Measurements from ENCODE around the gene PTPRM.

Gene PTPRM

GRCh38 chr18:8231316-8231715 is 664.2 kb downstream of the PTPRM start:
- no peaks in the 10 kb centered on the region for H3F3A ChIP-seq (ENCODE audit: low read depth)
- H3K79me2 ChIP-seq (ENCODE audit: insufficient read depth, low read length) = no peaks in the 10 kb centered on the region
- no peak overlapping the region for H3K4me3 ChIP-seq (ENCODE audit: low read length, poor library complexity, severe bottlenecking)
- H3K36me3 ChIP-seq (ENCODE audit: insufficient read depth, low read length) = no peaks in the 10 kb centered on the region
- H3K4me2 ChIP-seq (ENCODE audit: low read depth, low read length, poor library complexity, severe bottlenecking) = no peak overlapping the region
- no peaks in the 10 kb centered on the region for H3K27me3 ChIP-seq (ENCODE audit: insufficient read depth, low read length, poor library complexity, severe bottlenecking)
- TF ChIP-seq EZH2phosphoT487 (IDR thresholded peaks at IDR 0.05; ENCODE audit: borderline replicate concordance) = no peak
- TF ChIP-seq, protein P1, sequence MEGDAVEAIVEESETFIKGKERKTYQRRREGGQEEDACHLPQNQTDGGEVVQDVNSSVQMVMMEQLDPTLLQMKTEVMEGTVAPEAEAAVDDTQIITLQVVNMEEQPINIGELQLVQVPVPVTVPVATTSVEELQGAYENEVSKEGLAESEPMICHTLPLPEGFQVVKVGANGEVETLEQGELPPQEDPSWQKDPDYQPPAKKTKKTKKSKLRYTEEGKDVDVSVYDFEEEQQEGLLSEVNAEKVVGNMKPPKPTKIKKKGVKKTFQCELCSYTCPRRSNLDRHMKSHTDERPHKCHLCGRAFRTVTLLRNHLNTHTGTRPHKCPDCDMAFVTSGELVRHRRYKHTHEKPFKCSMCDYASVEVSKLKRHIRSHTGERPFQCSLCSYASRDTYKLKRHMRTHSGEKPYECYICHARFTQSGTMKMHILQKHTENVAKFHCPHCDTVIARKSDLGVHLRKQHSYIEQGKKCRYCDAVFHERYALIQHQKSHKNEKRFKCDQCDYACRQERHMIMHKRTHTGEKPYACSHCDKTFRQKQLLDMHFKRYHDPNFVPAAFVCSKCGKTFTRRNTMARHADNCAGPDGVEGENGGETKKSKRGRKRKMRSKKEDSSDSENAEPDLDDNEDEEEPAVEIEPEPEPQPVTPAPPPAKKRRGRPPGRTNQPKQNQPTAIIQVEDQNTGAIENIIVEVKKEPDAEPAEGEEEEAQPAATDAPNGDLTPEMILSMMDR (conservative IDR thresholded peaks at IDR 0.05; ENCODE audit: low read length) = no peak
- H3K9ac ChIP-seq (ENCODE audit: low read depth, low read length, poor library complexity, severe bottlenecking) = no peak overlapping the region
- H4K20me1 ChIP-seq (ENCODE audit: insufficient read depth, low read length, poor library complexity, severe bottlenecking) = no peaks in the 10 kb centered on the region
- H2AFZ ChIP-seq (ENCODE audit: low read length) = no peak overlapping the region
- H3K4me1 ChIP-seq (ENCODE audit: insufficient read depth, low read length, poor library complexity, severe bottlenecking) = no peaks in the 10 kb centered on the region
- H3K9me3 ChIP-seq (ENCODE audit: insufficient read depth, low read depth, low read length) = no peaks in the 10 kb centered on the region
- H3K9me2 ChIP-seq (replicated peaks; ENCODE audit: low read depth, low read length) = no peaks in the 10 kb centered on the region

DNA sequence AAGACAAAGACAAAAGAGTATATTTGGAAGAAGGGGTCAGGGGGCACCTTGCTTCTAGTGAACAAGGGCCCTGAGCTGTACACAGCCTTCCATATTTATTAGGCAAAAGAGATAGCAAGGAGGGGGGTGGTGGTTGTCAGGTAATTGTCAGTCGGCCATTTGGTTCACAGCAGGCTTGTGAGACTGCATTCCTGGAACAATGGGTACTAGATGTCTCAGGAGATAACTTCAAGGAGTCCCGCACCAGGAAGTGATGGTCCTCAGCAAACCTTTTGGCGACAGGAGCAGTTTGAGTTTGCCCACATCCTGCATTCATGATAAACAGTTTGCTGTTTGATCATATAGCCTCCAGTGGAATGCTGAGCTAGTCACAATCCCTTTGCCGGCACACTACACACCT is 665.7 kb downstream of the PTPRM start:
- H2AFZ ChIP-seq (ENCODE audit: low read length) = no peak overlapping the region
- H3K4me2 ChIP-seq (ENCODE audit: low read depth, low read length, poor library complexity, severe bottlenecking) = no peak overlapping the region
- H3K27me3 ChIP-seq (ENCODE audit: insufficient read depth, low read length, poor library complexity, severe bottlenecking) = no peaks in the 10 kb centered on the region
- H3K9me2 ChIP-seq (replicated peaks; ENCODE audit: low read depth, low read length) = no peaks in the 10 kb centered on the region
- TF ChIP-seq, protein P1 (conservative IDR thresholded peaks at IDR 0.05; ENCODE audit: low read length) = no peak
- TF ChIP-seq EZH2phosphoT487 (IDR thresholded peaks at IDR 0.05; ENCODE audit: borderline replicate concordance) = no peak
- no peaks in the 10 kb centered on the region for H3K9me3 ChIP-seq (ENCODE audit: insufficient read depth, low read depth, low read length)
- H4K20me1 ChIP-seq (ENCODE audit: insufficient read depth, low read length, poor library complexity, severe bottlenecking) = no peaks in the 10 kb centered on the region
- no peak overlapping the region for H3K4me3 ChIP-seq (ENCODE audit: low read length, poor library complexity, severe bottlenecking)
- no peaks in the 10 kb centered on the region for H3F3A ChIP-seq (ENCODE audit: low read depth)
- H3K36me3 ChIP-seq (ENCODE audit: insufficient read depth, low read length) = no peaks in the 10 kb centered on the region
- no peak overlapping the region for H3K9ac ChIP-seq (ENCODE audit: low read depth, low read length, poor library complexity, severe bottlenecking)
- H3K79me2 ChIP-seq (ENCODE audit: insufficient read depth, low read length) = no peaks in the 10 kb centered on the region
- no peaks in the 10 kb centered on the region for H3K4me1 ChIP-seq (ENCODE audit: insufficient read depth, low read length, poor library complexity, severe bottlenecking)

- H4K20me1 ChIP-seq (ENCODE audit: insufficient read depth, low read length, poor library complexity, severe bottlenecking) = no peaks in the 10 kb centered on the region
- TF ChIP-seq, protein P1 (conservative IDR thresholded peaks at IDR 0.05; ENCODE audit: low read length) = no peak
- TF ChIP-seq EZH2phosphoT487 (IDR thresholded peaks at IDR 0.05; ENCODE audit: borderline replicate concordance) = no peak
Measured at GRCh38 chr18:8235894-8236293, 668.8 kb downstream of the PTPRM start.

More at GRCh38 chr18:8235894-8236293, 668.8 kb downstream of the PTPRM start:
- no peaks in the 10 kb centered on the region for H3K9me2 ChIP-seq (replicated peaks; ENCODE audit: low read depth, low read length)
- H3F3A ChIP-seq (ENCODE audit: low read depth) = no peaks in the 10 kb centered on the region
- no peaks in the 10 kb centered on the region for H3K27me3 ChIP-seq (ENCODE audit: insufficient read depth, low read length, poor library complexity, severe bottlenecking)
- no peak overlapping the region for H3K4me2 ChIP-seq (ENCODE audit: low read depth, low read length, poor library complexity, severe bottlenecking)
- H3K4me3 ChIP-seq (ENCODE audit: low read length, poor library complexity, severe bottlenecking) = no peak overlapping the region
- H2AFZ ChIP-seq (ENCODE audit: low read length) = no peak overlapping the region
- no peak overlapping the region for H3K9ac ChIP-seq (ENCODE audit: low read depth, low read length, poor library complexity, severe bottlenecking)
- H3K9me3 ChIP-seq (ENCODE audit: insufficient read depth, low read depth, low read length) = no peaks in the 10 kb centered on the region
- H3K79me2 ChIP-seq (ENCODE audit: insufficient read depth, low read length) = no peaks in the 10 kb centered on the region
- H3K4me1 ChIP-seq (ENCODE audit: insufficient read depth, low read length, poor library complexity, severe bottlenecking) = no peaks in the 10 kb centered on the region
- no peaks in the 10 kb centered on the region for H3K36me3 ChIP-seq (ENCODE audit: insufficient read depth, low read length)

Measured in Loucy (cell line).